Ramos (cell line): ENCODE results near the gene POLR3E.
"Not testable (repeated sequence)": the region's sequence is repeated elsewhere in the genome, so short reads cannot be mapped to it uniquely, and the experiment has no call there.

Experiments
- in situ Hi-C: fragments of 300-500 bp; cut with MboI; formaldehyde crosslinking; loops from one replicate; pipeline ENCODE4 v1.14.3; 2022; ENCODE audit warnings: low sequenced_read_pairs; ENCODE audit not compliant: unreplicated experiment

POLR3E gene

DNA sequence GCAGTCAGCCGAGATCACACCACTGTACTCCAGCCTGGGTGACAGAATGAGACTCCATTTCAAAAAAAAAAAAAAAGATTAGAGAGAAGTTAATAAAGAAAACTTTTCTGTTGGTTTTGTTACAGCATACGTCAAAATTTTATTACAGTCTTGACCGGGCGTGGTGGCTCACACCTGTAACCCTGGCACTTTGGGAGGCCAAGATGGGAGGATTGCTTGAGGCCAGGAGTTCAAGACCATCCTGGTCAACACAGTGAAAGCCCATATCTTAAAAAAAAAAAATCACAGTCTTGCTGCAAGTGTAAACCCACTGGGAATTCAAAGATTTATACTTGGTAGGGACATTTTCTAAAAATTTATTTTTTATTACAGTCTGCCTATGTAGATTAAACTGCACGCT, 6.2 kb upstream of the POLR3E start:
- in situ Hi-C loops, result loop anchor here (10.0 kb wide), 1 partner anchor 286 kb away; the partner anchor contains the start of genes MOSMO and PDZD9

DNA sequence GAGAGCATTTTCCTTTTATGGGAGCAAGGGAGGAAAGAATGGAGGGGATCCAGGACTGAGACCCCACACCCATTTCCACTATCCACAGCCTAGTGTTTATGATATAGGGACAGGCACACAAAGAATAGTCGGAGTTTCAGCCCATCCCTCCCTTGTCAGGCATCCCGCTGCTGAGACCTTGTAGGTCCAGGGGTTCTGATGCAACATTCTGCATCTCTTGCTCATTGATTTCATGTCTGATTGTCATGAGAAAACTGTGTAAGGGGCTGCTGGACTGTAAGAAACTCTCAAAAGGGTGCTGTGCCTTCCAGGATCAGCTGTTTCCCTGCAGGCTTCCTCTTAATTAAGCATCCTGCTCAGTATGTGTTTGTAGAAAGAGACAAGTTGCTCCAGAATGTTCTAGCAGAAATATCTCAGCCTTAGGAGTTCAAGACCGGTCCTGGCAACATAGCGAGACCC, 5.3 kb upstream of the POLR3E start:
- in situ Hi-C loops, result loop anchor here (10.0 kb wide), 1 partner anchor 287 kb away; the partner anchor contains the start of genes MOSMO and PDZD9

DNA sequence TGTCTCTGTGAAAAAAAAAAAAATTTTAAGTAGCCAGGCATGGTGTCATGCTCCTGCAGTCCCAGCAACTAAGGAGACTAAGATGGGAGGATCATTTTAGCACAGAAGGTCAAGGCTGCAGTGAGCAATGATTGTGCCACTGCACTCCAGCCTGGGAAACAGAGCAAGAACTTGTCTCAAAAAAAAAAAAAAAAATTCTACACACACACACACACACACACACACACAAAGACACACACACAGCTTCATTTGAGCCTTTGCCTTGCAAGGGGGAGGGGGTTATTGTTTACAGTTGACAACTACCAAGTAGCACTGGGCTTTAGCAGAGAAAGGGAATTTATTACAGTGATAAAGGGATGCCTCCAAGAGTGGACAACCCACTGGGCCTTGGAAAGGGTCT, 4.9 kb upstream of the POLR3E start:
- in situ Hi-C loops, result loop anchor here (10.0 kb wide), 1 partner anchor 288 kb away; the partner anchor contains the start of genes MOSMO and PDZD9

DNA sequence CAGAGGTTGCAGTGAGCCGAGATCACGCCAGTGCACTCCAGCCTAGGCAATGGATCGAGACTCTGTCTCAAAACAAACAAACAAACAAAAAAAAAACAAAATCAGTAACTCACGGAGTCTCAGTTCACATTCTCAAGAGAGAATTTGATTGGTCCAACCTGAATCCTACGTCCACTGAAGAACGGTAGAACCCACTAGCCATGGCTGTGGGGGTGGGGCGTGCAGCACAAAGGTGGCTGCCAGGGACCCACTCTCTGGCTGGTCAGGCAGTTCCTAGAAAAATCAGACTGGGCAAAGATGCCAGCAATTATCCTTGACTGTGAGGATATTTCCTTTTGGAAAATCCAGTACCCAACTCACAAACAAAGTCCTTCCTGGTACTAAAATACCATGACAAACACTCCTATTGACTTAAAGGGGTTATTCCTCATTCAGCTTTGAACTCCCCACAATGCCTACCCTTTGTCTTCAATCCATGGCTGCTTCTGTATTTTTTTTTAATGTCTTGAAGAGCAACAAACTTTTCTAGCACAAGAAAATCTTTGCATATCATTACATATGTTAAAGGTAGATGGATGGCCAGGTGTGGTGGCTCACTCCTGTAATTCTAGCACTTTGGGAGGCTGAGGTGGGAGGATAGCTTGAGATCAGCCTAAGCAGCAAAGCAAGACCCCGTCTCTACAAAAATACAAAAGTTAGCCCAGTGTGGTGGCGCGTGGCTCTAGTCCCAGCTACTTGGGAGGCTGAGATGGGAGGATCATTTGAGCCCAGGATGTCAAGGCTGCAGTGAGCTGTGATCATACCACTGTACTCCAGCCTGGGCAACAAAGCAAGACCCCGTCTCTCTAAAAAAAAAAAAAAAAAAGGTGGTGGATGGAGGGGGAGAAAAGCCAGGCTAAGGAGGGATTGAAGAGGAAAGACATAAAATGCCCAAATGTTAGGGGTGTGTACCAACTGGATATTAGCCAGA, 3.8 kb upstream of the POLR3E start:
- in situ Hi-C loops, result loop anchor here (10.0 kb wide), 1 partner anchor 289 kb away; the partner anchor contains the start of genes MOSMO and PDZD9

DNA sequence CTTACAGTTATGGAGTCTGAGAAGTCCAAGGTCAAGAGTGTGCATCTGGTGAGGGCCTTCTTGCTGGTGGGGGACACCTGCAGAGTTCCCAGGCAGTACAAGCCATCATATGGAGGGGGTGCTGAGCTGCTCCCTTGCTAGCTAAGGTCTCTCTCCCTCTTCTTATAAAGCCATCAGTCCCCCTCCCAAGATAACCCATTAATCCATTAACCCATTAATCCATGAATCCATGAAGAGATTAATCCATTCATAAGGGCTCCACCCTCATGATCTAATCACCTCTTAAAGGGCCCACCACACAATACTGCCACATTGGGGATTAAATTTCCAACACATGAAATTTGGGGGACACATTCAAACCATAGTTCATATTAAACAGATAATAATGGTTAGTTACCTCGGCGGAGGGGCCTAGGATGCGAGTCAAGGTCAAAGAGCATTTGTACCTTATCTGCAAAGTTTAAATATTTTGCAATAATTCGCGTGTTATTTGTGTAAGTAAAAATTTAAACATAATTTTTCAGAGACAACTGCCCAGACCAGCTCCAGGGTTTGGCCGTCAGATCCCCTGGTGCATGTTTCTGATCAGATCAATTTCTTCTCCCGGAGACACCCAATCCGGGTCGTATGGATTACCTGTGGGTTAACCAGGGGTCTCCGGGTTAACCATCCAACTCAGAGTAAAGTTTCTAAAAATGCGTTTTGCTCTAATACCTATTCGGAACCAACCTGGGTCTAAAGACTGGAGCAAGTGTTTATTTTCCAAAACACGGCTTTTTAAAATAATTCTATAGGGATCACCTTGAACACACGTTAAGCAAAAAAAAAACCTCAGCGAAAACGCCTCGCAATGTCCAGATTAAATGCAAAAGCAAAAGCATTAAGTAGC, 740 bp upstream of the POLR3E start:
- in situ Hi-C loops, result loop anchor here (5.0 to 10.0 kb wide), 2 partner anchors 94 to 292 kb away; partner anchors contain the start of genes MOSMO and PDZD9

DNA sequence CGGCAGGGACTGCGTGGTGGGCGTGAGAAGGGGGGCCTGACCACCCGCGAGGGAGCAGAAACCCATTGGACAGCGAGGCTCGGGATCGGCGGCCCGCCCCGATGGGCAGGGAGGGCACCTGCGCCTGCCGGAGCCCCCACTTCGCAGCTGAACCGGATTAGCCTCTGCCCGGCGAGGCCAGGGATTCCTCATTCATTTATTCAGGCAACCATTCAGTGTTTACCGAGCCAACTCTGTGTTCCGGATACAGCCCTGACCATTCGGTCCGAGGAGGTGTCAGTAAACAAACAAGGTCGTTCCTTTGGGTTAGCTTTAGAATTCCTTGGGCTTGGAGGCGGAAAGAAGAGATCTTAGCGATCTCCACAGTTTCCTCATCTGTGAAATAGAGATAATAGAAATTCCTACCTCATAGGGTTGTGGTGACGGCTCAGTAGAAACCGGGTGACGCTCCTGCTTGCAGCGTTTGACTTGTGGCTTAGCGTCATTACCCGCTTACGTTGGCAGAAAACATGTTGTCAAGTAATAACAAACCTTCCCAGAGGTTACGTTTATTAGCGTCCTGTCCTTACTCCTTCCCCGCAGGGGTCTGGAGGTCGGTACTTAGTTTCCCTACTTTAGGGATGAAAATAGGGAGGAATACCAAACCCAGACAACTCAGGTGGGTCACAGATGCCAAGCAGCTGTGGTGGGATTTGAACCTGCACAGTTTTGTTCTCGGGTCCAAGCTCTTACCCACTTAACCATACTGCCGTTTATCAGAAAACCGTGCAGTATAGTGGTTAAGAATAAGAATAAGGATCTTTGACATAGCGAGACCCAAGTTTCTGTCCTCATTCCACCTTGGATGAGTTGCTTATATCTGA, 893 bp downstream of the POLR3E start:
- in situ Hi-C loops, result loop anchor here (5.0 to 10.0 kb wide), 2 partner anchors 96 to 293 kb away; partner anchors contain the start of genes MOSMO and PDZD9

DNA sequence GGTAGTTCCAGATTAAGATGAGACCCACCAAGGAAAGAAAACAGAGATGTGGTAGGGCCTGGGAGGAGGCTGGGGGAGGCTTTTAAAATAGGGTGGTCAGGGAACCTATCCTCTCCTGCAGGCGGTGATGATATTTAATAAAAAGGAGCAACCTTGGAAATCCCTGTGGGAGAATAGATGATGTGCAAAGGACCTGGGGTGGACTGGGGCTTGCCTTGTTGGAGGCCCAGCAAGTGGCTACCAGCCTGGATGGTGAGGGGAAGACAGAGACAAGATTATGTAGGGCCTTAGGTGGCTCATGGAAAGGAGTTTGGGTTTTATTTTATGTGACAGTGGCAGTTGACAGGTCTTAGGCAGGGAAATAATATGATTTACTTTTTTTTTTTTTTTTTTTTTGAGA, 1.8 kb downstream of the POLR3E start:
- in situ Hi-C loops, result loop anchor here (5.0 to 10.0 kb wide), 2 partner anchors 97 to 294 kb away; partner anchors contain the start of genes MOSMO and PDZD9

DNA sequence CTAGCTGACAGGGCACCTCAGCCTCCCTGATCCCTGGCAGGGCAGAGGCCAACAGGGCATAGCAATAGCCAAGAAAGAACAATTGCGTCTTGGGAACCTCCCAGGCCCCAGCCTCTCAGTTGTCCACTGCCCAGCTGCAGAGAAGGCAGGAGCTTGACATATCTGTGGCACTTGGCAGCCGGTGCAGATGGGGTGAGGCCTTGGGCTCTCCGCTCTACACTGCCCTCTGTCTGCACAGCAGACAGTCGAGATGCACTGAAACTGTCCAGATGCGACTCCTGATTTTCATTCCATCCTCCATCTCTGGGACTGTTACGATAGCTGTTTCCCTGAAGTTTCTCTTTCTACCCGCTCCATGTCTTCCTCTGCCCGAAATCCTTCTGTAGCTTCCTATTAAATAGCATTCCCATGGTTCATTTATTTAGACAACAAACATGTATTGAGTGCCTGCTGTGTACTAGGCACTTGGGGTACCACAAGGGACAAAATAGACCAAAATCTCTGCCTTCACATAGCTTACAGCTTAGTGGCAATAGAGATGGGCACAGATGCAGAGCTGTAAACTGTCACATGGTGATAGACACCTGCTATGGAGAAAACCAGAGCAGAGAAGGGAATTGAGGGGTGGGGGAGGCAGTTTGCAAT, 3.3 kb downstream of the POLR3E start:
- in situ Hi-C loops, result no loop called here

DNA sequence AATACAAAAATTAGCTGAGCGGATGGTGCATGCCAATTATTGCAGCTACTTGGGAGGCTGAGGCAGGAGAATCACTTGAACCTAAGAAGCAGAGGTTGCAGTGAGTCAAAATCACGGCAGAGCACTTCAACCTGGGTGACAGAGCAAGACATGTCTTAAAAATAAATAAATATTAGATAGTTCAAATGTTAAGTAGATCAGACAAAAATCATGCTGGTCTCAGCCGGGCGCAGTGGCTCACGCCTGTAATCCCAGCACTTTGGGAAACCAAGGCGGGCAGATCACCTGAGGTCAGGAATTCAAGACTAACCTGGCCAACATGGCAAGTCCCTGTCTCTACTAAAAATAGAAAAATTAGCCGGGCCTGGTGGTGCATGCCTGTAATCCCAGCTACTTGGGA, 4.2 kb downstream of the POLR3E start:
- in situ Hi-C loops, result not testable (repeated sequence)

DNA sequence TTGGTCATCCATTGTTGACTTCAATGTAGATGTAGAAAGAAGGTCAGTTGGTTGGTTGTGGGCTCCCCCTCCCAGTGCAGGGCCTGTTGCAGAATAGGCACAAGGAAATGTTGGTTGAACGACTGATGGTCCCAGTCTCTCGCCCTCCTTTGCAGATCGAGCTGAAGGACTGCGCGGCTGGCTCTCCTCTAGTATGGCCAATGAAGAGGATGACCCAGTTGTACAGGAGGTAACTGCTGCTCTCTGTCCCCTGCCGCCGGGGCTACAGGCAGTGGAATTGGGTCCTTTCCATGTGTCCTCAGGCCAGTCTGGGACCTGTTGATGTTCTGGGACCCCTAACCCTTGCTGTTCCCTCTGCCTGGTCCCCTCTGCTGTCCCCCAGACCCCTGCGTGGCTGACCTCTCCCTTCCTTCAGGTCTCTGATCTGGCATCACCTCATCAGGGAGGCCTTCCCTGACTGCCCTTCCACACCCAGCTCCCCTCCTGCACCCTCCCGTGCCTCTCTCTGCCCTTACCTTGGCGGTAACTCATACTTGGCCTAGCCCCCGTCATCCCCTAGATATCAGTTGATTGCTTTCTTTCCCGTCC, 5.7 kb downstream of the POLR3E start:
- in situ Hi-C loops, result no loop called here

DNA sequence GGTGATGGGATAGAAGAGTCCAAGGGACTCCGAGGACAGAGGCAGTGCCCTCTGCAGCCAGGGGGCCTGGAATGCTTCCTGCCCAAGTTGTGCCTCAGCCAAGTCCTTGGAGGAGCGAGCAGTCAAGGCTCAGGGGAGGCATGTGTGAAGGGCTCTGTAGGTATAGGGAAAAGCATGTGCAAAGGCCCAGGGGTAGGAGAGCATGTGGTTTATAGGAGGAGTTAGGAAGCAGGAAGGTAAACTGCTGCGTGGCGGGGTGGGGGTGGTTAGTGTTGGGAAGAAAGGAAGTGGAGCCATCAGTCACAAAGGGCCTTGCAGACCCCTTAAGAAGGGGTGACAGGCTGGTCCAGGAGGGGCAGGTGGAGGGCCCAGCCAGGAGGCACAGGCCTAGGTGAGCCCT, 7.2 kb downstream of the POLR3E start:
- in situ Hi-C loops, result no loop called here

DNA sequence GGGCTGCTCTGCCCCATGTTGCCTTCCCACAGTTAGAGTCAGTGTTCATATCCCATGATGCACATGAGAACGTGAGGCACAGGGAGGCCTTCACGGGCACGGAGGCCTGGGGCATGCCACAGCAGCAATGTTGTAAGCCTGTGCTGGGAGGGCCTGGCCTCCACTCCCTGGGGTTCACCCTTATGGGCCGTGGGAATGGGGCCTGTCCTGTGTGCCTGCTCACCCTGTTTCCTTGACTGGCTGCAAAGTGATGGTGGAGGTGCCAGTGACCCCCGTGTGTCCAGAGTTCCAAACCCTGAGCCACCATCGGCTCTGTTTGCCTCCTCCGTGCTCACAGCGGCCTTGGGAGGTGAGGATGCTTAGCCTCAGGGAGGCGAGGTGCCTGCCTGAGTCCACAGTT, 9.6 kb downstream of the POLR3E start:
- in situ Hi-C loops, result no loop called here

DNA sequence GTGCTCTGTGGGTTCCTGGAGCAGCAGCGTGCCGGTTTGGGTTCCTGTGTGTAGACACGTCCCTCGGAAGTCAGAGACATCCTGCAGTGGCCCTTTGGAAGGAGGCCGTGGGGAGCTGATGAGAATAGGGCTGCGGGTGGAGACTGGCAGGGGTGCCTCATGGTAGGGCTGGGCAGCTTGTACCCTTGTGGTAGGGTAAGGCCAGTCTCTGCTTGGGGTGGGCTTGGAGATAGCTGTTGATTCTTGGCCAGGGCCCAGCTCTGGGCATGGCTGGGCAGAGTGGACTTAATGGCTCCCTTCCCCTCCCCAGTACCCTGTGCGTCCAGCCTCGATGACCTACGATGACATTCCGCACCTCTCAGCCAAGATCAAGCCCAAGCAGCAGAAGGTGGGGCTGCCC, 10.6 kb downstream of the POLR3E start:
- in situ Hi-C loops, result no loop called here

DNA sequence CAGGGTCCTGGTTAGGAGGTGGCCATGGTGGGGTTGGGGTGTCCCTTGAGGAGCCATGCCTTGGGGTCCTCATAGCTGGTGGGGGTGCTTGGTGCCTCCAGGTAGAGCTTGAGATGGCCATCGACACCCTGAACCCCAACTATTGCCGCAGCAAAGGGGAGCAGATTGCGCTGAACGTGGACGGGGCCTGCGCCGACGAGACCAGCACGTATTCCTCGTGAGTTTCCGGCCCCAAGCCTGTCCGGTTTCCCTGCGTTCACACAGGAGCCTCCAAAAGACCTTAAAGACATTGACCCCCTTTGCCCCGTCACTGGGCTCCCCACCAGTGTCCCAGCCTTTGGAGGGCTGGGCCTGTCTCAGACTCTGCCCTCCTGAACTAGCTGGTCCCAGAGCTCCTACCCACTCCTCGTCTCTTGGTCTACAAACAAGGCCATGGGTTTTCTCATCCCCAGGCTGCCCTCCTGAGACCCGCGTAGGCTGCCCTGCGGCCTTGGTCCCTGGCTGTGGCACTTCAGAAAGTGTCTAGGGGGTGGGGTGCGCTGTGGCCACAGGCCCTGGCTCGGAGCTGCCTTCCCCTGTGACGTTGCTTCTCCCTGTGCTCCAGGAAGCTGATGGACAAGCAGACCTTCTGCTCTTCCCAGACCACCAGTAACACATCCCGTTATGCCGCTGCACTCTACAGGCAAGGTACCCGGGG, 11.8 kb downstream of the POLR3E start:
- in situ Hi-C loops, result no loop called here

DNA sequence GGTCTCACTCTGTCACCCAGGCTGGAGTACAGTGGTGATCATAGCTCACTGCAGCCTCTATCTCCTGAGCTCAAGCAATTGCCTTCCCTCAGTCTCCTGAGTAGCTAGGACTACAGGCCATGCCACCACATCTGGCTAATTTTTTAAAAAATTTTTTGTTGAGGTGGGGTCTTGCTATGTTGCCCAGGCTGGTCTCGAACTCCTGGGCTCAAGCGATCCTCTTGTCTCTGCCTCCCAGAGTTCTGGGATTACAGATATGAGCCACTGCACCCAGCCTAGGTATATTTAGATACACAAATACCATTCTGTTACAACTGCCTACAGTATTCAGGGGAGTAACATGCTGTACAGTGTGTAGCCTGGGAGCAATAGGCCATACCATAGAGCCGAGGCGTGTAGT, 14.3 kb downstream of the POLR3E start:
- in situ Hi-C loops, result no loop called here

DNA sequence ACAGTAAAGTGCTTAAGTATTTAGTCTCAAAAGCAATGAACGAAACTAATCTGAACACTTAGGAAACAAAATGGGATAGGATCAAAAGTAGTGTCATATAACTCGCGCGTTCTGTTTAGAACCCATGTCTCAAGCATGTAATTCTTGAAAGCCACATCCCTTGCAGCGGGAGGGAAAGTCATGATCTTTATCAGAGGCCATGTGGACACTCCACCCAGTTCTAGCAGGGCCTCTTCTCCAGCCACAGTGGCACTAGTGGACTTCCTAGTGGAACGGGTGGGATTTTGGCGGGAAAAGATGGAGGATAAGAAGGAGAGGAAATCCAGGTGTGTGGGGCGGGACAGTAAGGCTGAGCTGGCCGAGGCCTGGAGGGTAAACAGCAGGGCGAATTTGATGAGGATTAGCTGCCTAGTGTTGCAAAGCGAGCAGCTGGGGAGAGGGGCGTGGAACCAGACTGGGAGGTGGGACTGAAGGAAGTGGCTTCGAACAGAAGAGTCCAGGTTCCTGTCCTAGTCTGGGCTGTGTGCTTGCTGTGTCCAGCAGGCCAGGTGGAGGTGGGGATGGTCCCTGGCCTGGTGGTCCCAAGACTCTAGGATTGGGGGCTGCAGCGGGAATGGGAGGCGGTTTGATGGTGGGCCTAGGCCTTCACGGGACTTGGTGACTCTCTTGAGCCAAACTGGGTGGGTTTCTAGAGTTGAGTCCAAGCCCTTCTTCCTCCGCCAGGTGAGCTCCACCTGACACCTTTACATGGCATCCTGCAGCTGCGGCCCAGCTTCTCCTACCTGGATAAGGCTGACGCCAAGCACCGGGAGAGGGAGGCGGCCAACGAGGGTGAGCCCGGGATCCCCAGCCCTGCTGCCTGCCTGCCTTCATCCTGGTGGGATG, 15.9 kb downstream of the POLR3E start:
- in situ Hi-C loops, result no loop called here

DNA sequence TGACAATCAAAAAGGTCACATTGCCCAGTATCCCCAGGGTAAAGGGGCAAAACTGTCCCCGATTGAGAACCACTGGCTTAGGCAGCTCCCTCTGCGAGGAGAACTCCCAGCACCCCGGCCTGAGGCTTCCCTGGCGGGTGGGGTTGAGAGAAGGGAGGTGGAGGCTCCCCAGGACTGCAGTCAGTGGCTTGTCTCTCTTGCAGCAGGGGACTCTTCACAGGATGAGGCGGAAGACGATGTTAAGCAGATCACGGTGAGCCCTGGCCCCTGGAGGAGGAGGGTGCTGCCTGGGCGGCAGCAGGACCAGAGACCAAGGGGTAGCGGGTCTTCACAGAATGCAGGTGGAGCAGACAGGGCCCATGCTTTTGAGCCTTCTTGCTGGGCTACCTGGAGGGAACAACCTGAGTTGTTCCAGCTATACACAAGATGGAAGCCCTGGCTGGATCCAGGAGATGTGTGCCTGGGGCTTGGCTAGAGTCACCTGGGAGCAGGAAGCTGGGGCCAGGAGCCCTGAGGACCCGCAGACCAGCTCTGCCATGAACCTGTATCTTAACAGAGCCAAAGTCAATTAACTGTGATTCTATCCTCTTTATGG, 16.8 kb downstream of the POLR3E start:
- in situ Hi-C loops, result no loop called here
